HepG2 (cell line): ENCODE results near the gene ANAPC2. TPM values are rescaled to one million over a fixed set of nuclear protein-coding genes. Genes with fewer than 3 reads are reported as not detected.

Source experiments
- GPBP1L1 ChIP-seq: sonication (generic); formaldehyde crosslinking; IDR thresholded peaks from 2 replicates; pipeline ENCODE4 v1.5.0; 2020; ENCODE audit warnings: mild to moderate bottlenecking, missing genetic modification reagents
- GRHL1 ChIP-seq: sonication (generic); formaldehyde crosslinking; conservative IDR thresholded peaks from 2 replicates; pipeline ENCODE4 v1.8.0; 2022; ENCODE audit warnings: missing genetic modification reagents
- HDAC6 ChIP-seq: fragments of 200-600 bp; sonication (generic); IDR thresholded peaks from 2 replicates; pipeline ENCODE4 v1.7.0; 2017; ENCODE audit warnings: mild to moderate bottlenecking, antibody characterized with exemption, low read length, low read depth
- HOXD1 ChIP-seq: sonication (generic); formaldehyde crosslinking; IDR thresholded peaks from 2 replicates; pipeline ENCODE4 v1.5.0; 2020; ENCODE audit warnings: missing genetic modification reagents
- JARID2 ChIP-seq: sonication (generic); formaldehyde crosslinking; IDR thresholded peaks from 2 replicates; pipeline ENCODE4 v1.8.1; 2023; ENCODE audit warnings: missing genetic modification reagents, inconsistent platforms; ENCODE audit not compliant: insufficient replicate concordance
- MAX ChIP-seq: IDR thresholded peaks from 2 replicates; pipeline ENCODE4 v1.6.1; 2012; ENCODE audit warnings: inconsistent platforms
- MBD4 ChIP-seq: IDR thresholded peaks from 2 replicates; pipeline ENCODE4 v1.6.1; 2012; ENCODE audit warnings: low read length, inconsistent platforms, borderline replicate concordance
- MIER3 ChIP-seq: IDR thresholded peaks from 2 replicates; pipeline ENCODE4 v1.6.1; 2016; ENCODE audit warnings: missing compliant biosample characterization, borderline replicate concordance
- MLLT10 ChIP-seq: sonication (generic); formaldehyde crosslinking; IDR thresholded peaks from 2 replicates; pipeline ENCODE4 v1.4.0; 2020; ENCODE audit warnings: missing genetic modification reagents
- PAF1 ChIP-seq: IDR thresholded peaks from 2 replicates; pipeline ENCODE4 v1.6.1; 2016; ENCODE audit warnings: missing genetic modification reagents, missing compliant biosample characterization
- SAP130 ChIP-seq: IDR thresholded peaks from 2 replicates; pipeline ENCODE4 v1.6.1; 2016; ENCODE audit warnings: low read depth
- SMARCC2 ChIP-seq: fragments of 450-650 bp; IDR thresholded peaks from 2 replicates; pipeline ENCODE4 v1.6.1; 2017; ENCODE audit warnings: antibody characterized with exemption, mild to moderate bottlenecking
- SMARCE1 ChIP-seq: fragments of 450-650 bp; IDR thresholded peaks from 2 replicates; pipeline ENCODE4 v1.6.1; 2017; ENCODE audit warnings: borderline replicate concordance
- TBP ChIP-seq: sonication (generic); formaldehyde crosslinking; IDR thresholded peaks from 2 replicates; pipeline ENCODE4 v1.5.0; 2020; ENCODE audit warnings: missing genetic modification reagents
- TCF7 ChIP-seq: sonication (generic); IDR thresholded peaks from 2 replicates; pipeline ENCODE4 v1.6.1; 2016; ENCODE audit warnings: antibody characterized with exemption, low read depth
- ZBTB46 ChIP-seq: sonication (generic); formaldehyde crosslinking; IDR thresholded peaks from 2 replicates; pipeline ENCODE4 v1.4.0; 2020; ENCODE audit warnings: mild to moderate bottlenecking, missing genetic modification reagents, borderline replicate concordance
- ZBTB7A ChIP-seq: sonication (generic); formaldehyde crosslinking; IDR thresholded peaks from 2 replicates; pipeline ENCODE4 v1.8.0; 2022; ENCODE audit warnings: mild to moderate bottlenecking, missing genetic modification reagents
- ZEB1 ChIP-seq: IDR thresholded peaks from 2 replicates; pipeline ENCODE4 v1.6.1; 2012; ENCODE audit warnings: mild to moderate bottlenecking, low read depth, inconsistent platforms; ENCODE audit not compliant: insufficient replicate concordance
- ZNF33A ChIP-seq: sonication (generic); formaldehyde crosslinking; IDR thresholded peaks from 2 replicates; pipeline ENCODE4 v1.5.1; 2020; ENCODE audit warnings: missing genetic modification reagents, mild to moderate bottlenecking, moderate library complexity, borderline replicate concordance
- ZNF768 ChIP-seq: sonication (generic); formaldehyde crosslinking; IDR thresholded peaks from 2 replicates; pipeline ENCODE4 v1.4.0; 2020; ENCODE audit warnings: missing genetic modification reagents
- ZNF790 ChIP-seq: sonication (generic); formaldehyde crosslinking; IDR thresholded peaks from 2 replicates; pipeline ENCODE4 v1.8.0; 2022; ENCODE audit warnings: missing genetic modification reagents, mild to moderate bottlenecking, borderline replicate concordance
- ZNF879 ChIP-seq: sonication (generic); formaldehyde crosslinking; IDR thresholded peaks from 2 replicates; pipeline ENCODE4 v1.8.1; 2023; ENCODE audit warnings: missing genetic modification reagents
- polyA plus RNA-seq, 8 experiments: library from polyadenylated mRNA; depleted of rRNA in 3 of 8; stranded (reverse) in 7 of 8; unstranded in 1 of 8; fragments of >200 nt; fragmentation: Illumina TruSeq in 4 of 8; extraction: Trizol in 4 of 8; gene quantifications; 2 replicates each; pipeline versions ENCODE4 v1.2.1 to v1.2.3, GENCODE V29; 2011 to 2016; ENCODE audit warnings: low read depth in 4 of 8, missing spikeins in 1 of 8, mixed read lengths in 1 of 8; ENCODE audit not compliant: insufficient read depth in 1 of 8
- total RNA-seq, 5 experiments: library from RNA; depleted of rRNA; stranded (reverse); fragments of >200 nt; fragmentation: Illumina TruSeq; extraction: Trizol; gene quantifications; 2 replicates each; pipeline ENCODE4 v1.2.3, GENCODE V29; 2016; ENCODE audit warnings: low read depth in 1 of 5

Gene ANAPC2
- total and polyA plus RNA-seq, 2 of the 13 experiments (the other 11 are each of a cell fraction or from before 2014, with no cell fraction given) = 12.3 to 15.4 TPM

GRCh38 chr9:137205126-137206069 lies 17.0 kb upstream of the ANAPC2 start, which contains the start of the genes NDOR1 and TMEM203 (continued):
- TF ChIP-seq GRHL1 (CRISPR knock-in tag) (no peak; the same call in 1 of the 2 replicates), HDAC6 (no peak), PAF1 (CRISPR knock-in tag) (no peak), SMARCC2 (no peak), SAP130 (CRISPR knock-in tag) (peak; percentile 99), MAX (peak; percentile 89), ZBTB46 (CRISPR knock-in tag) (no peak), ZEB1 (peak; percentile 17), JARID2 (CRISPR knock-in tag) (no peak), ZNF33A (CRISPR knock-in tag) (no peak), ZBTB7A (CRISPR knock-in tag) (no peak), ZNF790 (CRISPR knock-in tag) (no peak), MLLT10 (CRISPR knock-in tag) (no peak), TCF7 (no peak), ZNF879 (CRISPR knock-in tag) (no peak), ZNF768 (CRISPR knock-in tag) (peak; percentile 26; the same call in 1 of the 2 replicates), HOXD1 (CRISPR knock-in tag) (no peak; the same call in 1 of the 2 replicates), GPBP1L1 (CRISPR knock-in tag) (no peak), TBP (CRISPR knock-in tag) (0 out of 2 replicates have a peak, but pooled peaks have one; percentile 13), MIER3 (CRISPR knock-in tag) (peak; percentile 48; the same call in 1 of the 2 replicates), SMARCE1 (no peak), MBD4 (no peak)
